Measurements from ENCODE around the gene TCF20.

Gene TCF20

GRCh38 chr22:42281284-42281683 lies 10.8 kb upstream of the TCF20 start:
- no peak for DNase-seq (ENCODE audit: low spot score)

GRCh38 chr22:42280836-42281235 lies 10.4 kb upstream of the TCF20 start:
- DNase-seq (ENCODE audit: low spot score), result no peak
- TF ChIP-seq CTCF (IDR thresholded peaks at IDR 0.05; ENCODE audit: extremely low read depth, missing control alignments), result no peak

More at GRCh38 chr22:42281284-42281683, 10.8 kb upstream of the TCF20 start:
- no peak for TF ChIP-seq CTCF (IDR thresholded peaks at IDR 0.05; ENCODE audit: extremely low read depth, missing control alignments)

GRCh38 chr22:42280140-42280539 lies 9.7 kb upstream of the TCF20 start:
- no peak for TF ChIP-seq CTCF (IDR thresholded peaks at IDR 0.05; ENCODE audit: extremely low read depth, missing control alignments)
- peak; percentile 27 for DNase-seq (ENCODE audit: low spot score)

- no peak for TF ChIP-seq CTCF (IDR thresholded peaks at IDR 0.05; ENCODE audit: extremely low read depth, missing control alignments)
- no peak for DNase-seq (ENCODE audit: low spot score)
These were observed 9.1 kb upstream of the TCF20 start for GRCh38 chr22:42279425-42280020.

- peak; percentile 27 for TF ChIP-seq CTCF (IDR thresholded peaks at IDR 0.05; ENCODE audit: extremely low read depth, missing control alignments)
- DNase-seq (ENCODE audit: low spot score), result peak; percentile 61
These were observed 7.7 kb upstream of the TCF20 start for GRCh38 chr22:42277988-42278776.

GRCh38 chr22:42277232-42277753 lies 6.8 kb upstream of the TCF20 start:
- TF ChIP-seq CTCF (IDR thresholded peaks at IDR 0.05; ENCODE audit: extremely low read depth, missing control alignments), result no peak
- DNase-seq (ENCODE audit: low spot score), result no peak

GRCh38 chr22:42275970-42276369 lies 5.5 kb upstream of the TCF20 start:
- DNase-seq (ENCODE audit: low spot score), result no peak
- TF ChIP-seq CTCF (IDR thresholded peaks at IDR 0.05; ENCODE audit: extremely low read depth, missing control alignments), result no peak

All from GM20000 (cell line).